GM18502 (cell line): ENCODE data around the gene IRX3.
"Not testable (repeated sequence)": the region's sequence is repeated elsewhere in the genome, so short reads cannot be mapped to it uniquely, and the experiment has no call there.

Experiments
- ATAC-seq: cut with Tn5 transposase; IDR thresholded peaks from one replicate; pipeline ENCODE4 v1.9.1; 2021; ENCODE audit warnings: mild to moderate bottlenecking; ENCODE audit not compliant: unreplicated experiment, poor library complexity

Gene IRX3

DNA sequence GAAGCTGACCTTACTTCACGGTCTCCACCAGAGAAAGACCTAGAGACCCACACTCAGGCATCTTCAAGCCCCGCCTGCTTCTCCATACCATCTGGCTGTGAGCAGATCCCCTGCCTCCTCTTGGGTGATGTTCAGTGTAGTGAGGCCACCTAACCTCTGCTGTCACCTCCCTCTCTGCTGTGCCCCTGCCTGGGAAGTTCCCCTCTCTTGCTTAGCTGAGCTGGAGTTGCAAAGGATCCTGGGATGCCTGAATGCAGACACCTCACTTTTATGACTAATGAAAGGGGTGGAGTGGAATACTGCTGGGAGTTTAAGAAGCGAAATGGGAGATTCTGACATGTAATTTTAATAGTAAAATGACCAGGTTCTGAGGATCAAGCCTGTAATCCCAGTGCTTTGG lies 5.8 kb downstream of the IRX3 start:
- ATAC-seq, result no peak

DNA sequence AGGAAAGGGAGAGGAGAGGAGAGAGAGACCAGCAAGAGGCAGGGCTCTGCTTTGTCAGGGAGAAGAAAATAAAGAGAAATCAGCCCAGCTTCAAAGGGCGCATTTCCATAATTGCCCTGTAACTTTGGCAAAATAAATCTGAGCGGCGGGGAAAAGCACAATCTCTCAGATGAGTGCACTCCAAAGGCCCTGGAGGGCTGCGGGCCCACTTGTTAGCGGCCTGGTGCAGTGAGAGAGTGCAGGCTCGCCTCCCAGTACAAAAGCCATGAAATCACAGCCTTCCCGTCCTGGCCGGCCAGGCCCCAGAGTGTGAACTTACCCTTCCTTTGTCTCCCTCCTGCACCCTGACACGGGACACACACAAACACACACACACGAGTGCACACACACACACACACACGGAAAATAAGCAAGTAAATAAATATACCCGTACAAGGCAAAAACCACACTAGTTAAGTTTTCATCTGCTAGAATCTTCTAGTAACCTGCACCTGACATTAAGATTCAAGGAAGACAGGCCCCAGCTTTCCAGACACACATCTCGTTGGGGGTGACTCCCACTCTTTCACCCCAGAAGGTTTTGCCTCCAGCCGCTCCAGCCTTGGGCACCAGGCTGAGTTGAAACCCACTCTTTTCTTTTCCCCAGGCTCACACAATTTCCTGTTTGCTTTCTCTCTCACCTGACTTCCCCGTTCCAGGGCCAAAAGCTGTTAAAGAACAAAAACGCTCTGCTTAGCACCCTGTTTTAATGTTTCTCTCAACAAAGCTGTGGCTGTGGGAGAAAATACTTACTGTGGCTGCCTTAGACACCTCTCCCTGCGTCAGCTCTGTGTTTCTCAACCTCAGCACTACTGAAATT lies 8.5 kb downstream of the IRX3 start:
- ATAC-seq, result no peak

GRCh38 chr16:54275956-54276355 lies 10.6 kb downstream of the IRX3 start:
- ATAC-seq, result no peak

DNA sequence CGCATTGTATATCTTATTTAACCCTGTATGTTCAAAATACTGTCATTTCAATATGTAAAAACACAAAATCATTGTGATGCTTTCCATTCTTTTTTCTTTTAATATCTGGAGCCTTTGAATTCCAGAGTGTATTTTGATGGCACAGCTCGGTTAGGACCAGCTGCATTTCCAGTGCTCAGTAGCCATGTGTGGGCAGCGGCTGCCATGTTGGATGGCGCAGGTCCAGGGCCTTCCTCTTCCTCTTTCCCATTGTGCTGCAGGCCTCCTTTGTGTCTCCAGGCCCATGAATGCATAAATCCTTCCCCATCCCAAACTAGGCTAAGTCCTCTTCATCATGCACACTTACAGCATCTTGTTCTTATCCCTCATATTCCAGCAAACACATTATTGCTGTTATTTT lies 13.0 kb downstream of the IRX3 start:
- ATAC-seq, result no peak

DNA sequence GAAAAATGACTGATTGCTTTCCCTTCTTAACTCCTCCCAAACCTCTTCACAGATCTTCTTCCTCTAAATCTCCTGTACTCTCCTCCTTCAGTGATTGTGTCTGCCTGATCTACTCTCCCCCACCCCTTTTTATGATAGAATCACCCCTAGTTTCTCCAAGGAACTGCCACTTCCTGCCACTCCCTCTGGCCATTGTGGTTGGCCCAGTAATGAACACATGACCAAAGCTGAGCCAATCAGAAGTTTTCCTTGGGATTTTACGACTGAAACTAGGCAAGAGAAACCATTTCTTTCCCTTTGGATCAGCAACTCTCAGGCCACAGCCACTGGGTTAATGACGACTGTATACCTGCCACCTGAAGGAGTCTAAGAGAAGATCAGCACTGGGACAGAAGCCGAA lies 15.9 kb downstream of the IRX3 start:
- no peak for ATAC-seq

- ATAC-seq, result no peak
Observed at GRCh38 chr16:54269461-54269860, 17.1 kb downstream of the IRX3 start.

GRCh38 chr16:54268766-54269165 lies 17.8 kb downstream of the IRX3 start:
- ATAC-seq, result no peak

GRCh38 chr16:54268340-54268739 lies 18.2 kb downstream of the IRX3 start:
- no peak for ATAC-seq

GRCh38 chr16:54266363-54266955 lies 20.1 kb downstream of the IRX3 start:
- ATAC-seq, result no peak

DNA sequence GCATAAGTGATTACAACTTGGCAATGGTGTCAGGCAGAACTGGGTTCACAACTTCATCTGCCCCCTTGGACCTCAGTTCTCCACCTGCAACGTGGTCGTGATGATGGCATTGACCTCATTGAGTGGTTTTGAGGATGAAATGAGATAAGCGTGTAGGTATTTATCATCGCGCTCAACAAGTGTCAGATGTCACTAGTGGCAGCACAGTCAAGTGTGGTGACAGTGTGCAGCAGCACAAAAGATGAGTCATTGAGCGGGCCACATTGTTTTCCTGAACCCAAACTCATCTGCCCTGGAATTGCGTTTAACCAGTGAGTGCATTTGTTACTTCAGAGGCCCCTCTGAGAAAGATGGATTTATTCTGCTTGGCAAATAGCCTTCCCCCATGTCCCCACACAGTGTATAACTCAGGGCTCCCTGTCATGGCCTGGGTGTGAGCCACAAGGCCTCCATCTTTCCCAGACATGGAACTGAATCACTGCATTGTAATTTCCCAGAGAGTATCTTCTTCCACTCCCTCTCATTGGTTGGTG lies 20.9 kb downstream of the IRX3 start:
- ATAC-seq, result no peak

- no peak for ATAC-seq
Observed at GRCh38 chr16:54253118-54253517, 33.5 kb downstream of the IRX3 start.

DNA sequence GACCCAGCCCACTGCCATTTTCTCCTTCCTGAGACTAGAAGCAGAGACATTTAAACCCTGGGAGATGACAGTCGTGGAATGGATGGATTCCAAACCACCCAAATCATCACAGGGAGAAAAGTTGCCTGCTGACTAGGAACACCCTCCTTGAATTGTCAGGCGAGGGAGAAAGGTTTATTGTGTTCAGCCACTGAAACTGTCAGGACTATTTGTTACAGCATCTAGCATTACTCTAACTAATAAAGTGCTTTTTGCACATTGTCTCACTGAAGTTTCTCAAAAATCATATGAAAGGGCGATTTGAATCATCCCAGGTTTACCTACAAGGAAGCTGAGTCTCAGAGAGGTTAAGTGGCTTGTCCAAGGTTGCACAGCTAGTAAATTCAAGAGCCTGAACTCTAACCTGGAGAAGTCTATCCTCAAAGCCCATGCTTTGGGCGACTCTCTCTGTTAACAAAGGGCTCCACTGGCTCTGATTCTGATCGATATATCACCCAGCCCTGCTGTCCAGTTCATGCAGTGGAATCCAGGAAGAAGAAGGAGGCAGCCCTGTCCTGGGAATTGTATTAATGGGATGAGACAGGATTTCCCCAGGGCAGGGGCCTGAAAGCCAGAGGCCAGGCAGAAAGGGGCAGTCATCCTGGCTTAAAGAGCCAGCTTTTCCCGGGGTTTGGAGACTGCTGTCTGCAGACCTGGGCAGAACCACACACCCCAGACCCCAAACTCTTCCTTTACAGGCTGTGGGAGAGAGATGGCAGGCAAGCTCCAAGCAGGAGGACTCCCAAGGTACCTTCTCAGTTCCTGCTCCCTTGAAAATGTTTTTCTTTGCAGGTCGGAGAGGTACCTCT lies 37.5 kb downstream of the IRX3 start:
- no peak for ATAC-seq

DNA sequence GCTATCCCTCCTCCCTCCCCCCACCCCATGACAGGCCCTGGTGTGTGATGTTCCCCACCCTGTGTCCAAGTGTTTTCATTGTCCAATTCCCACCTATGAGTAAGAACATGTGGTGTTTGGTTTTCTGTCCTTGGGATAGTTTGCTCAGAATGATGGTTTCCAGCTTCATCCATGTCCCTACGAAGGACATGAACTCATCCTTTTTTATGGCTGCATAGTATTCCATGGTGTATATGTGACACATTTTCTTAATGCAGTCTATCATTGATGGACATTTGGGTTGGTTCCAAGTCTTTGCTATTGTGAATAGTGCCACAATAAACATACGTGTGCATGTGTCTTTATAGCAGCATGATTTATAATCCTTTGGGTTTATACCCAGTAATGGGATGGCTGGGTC lies 38.9 kb downstream of the IRX3 start:
- not testable (repeated sequence) for ATAC-seq

GRCh38 chr16:54246454-54246821 lies 40.1 kb downstream of the IRX3 start:
- no peak for ATAC-seq

DNA sequence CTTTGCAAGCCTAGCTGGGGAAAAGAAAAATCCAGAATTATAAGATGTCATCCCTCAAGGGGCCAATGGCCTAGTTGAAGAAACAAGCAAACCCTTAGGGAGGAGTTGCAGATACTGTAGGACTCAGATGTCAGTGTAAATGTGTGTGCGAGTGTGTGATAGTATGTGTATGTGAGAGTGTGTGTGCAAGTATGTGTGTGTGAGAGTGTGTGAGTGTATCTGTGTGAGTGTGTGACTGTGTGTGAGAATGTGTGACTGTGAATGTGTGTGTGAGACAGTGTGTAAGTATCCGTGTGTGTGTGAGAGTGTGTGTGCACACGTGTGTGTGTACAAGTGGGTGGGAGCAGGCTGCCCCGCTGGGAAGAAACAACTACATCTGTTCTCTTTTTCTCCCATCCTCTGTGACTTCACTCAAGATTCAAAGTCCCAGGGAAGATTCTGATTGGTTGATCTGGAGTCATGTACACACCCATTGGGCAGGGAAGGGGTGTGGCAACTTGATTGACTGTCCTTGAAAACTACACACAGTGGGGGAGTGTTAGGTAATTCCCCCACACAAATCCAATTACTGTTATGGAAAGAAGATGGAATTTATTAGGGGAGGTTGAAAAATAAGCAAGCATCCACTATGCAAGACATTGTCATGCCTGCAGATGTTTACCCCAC lies 40.7 kb downstream of the IRX3 start:
- no peak for ATAC-seq

DNA sequence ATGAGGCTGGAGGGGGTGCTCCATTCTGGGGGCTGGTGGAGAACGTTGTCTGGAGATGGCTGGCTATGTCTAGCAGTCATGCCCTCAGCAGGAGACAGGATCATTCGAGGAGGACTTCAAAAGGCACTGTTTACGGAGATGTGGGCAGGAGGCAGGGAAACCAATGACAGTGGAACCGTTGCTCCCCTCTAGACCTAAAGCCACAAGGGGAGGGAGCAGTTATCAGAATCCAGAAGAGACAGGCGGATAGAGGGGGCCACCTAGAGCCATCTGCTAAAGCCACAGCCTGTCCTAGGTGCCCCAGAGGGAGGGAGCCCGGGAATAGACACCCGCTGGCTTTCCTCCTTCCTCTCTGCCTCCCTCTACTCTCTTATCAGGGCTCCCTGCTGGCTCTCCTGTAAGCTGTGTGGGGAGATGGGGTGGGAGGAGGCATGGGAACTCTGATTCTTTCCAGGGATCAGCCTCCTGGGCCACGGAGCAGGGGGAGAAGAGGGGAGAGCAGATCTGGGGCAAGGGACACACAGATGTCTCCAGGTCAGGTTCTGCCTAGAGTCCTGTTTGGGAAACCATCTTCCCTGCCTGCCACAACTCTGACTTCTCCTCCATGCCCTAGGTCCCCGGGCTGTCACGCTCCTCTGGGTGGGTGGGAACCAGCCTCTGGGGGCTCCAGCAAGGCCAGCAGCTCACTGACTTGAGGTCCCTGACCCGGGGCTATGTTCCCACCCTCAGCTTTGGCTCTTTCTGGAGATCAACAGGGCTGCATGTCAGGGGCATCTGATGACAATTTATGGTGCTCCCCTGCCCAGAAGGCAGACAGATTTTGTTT lies 42.3 kb downstream of the IRX3 start:
- no peak for ATAC-seq

- ATAC-seq, result no peak
Observed at GRCh38 chr16:54243202-54243601, 43.4 kb downstream of the IRX3 start.

GRCh38 chr16:54242199-54242598 lies 44.4 kb downstream of the IRX3 start:
- no peak for ATAC-seq

GRCh38 chr16:54241525-54241924 lies 45.1 kb downstream of the IRX3 start:
- ATAC-seq, result no peak
